PC-9 (cell line): ENCODE data around the gene ACSF2. TPM values are rescaled to one million over a fixed set of nuclear protein-coding genes. Genes with fewer than 3 reads are reported as not detected.

ENCODE experiments used
- BruUV-seq: library from RNA; stranded (reverse); fragments of 400-500 nt; replicated peaks from 2 replicates; lab custom pipeline; 2021; lab: Mats Ljungman, UMichigan
- CTCF ChIA-PET: fragments of 300-600 bp; sonication (Branson Sonifier 250); formaldehyde crosslinking; loops from one replicate; lab custom pipeline; 2022; ENCODE audit warnings: antibody characterized with exemption; lab: Charles Lee
- POLR2A ChIA-PET: fragments of 300-600 bp; sonication (Branson Sonifier 250); formaldehyde crosslinking; loops from one replicate; lab custom pipeline; 2022; ENCODE audit warnings: antibody characterized with exemption; ENCODE audit not compliant: unreplicated experiment; lab: Charles Lee
- DNase-seq, 2 experiments: peaks; one replicate each; pipeline versions ENCODE4 v3.0.0 to v3.0.0-alpha.2; 2015 to 2022; ENCODE audit warnings: mixed read lengths in 1 of 2
- H2AFZ ChIP-seq: fragments of 200-600 bp; sonication (generic); 2 replicates; pipeline ENCODE4 v1.8.1; 2017; ENCODE audit warnings: antibody characterized with exemption
- H3F3A ChIP-seq: fragments of 200-600 bp; sonication (generic); 2 replicates; pipeline ENCODE4 v1.8.1; 2017; ENCODE audit warnings: antibody characterized with exemption, mild to moderate bottlenecking, low read depth; ENCODE audit not compliant: insufficient read depth
- H3K27ac ChIP-seq: fragments of 200-600 bp; sonication (generic); 2 replicates; pipeline ENCODE4 v1.6.1; 2016; ENCODE audit warnings: mixed run types
- H3K27me3 ChIP-seq: fragments of 200-600 bp; sonication (generic); 2 replicates; pipeline ENCODE4 v1.6.1; 2016; ENCODE audit warnings: low read depth, mixed run types; ENCODE audit not compliant: insufficient read depth
- H3K36me3 ChIP-seq: fragments of 200-600 bp; sonication (generic); 2 replicates; pipeline ENCODE4 v1.6.1; 2016; ENCODE audit warnings: low read depth, mixed run types
- H3K4me1 ChIP-seq: fragments of 200-600 bp; sonication (generic); replicated peaks from 2 replicates; pipeline ENCODE4 v1.6.1; 2016; ENCODE audit warnings: mixed run types; ENCODE audit not compliant: insufficient read depth
- H3K4me2 ChIP-seq: fragments of 200-600 bp; sonication (generic); 2 replicates; pipeline ENCODE4 v1.6.1; 2017; ENCODE audit warnings: mixed run types
- H3K4me3 ChIP-seq: fragments of 200-600 bp; sonication (generic); 2 replicates; pipeline ENCODE4 v1.6.1; 2016; ENCODE audit warnings: mixed run types
- H3K79me2 ChIP-seq: fragments of 200-600 bp; sonication (generic); 2 replicates; pipeline ENCODE4 v1.6.1; 2017; ENCODE audit warnings: low read depth, mixed run types
- H3K9me2 ChIP-seq: fragments of 200-600 bp; sonication (generic); 2 replicates; pipeline ENCODE4 v1.8.1; 2017; ENCODE audit warnings: mild to moderate bottlenecking; ENCODE audit not compliant: insufficient read depth
- H3K9me3 ChIP-seq: fragments of 200-600 bp; sonication (generic); 2 replicates; pipeline ENCODE4 v1.8.1; 2016; ENCODE audit warnings: low read depth; ENCODE audit not compliant: insufficient read depth
- H4K20me1 ChIP-seq: fragments of 200-600 bp; sonication (generic); 2 replicates; pipeline ENCODE4 v1.8.1; 2017; ENCODE audit not compliant: insufficient read depth
- CTCF ChIP-seq: fragments of 200-600 bp; sonication (generic); conservative IDR thresholded peaks from 2 replicates; pipeline ENCODE4 v1.6.1; 2017; ENCODE audit warnings: mixed run types, antibody characterized with exemption, mild to moderate bottlenecking, moderate library complexity
- EZH2 ChIP-seq: fragments of 200-600 bp; sonication (generic); IDR thresholded peaks from 2 replicates; pipeline ENCODE4 v1.8.0; 2017; ENCODE audit warnings: antibody characterized with exemption, low read depth
- intact Hi-C: fragments of 100-400 bp; cut with micrococcal nuclease; formaldehyde crosslinking; loops from one replicate; pipeline ENCODE4 v1.10.0; 2022; ENCODE audit not compliant: unreplicated experiment
- total RNA-seq: library from RNA; stranded (reverse); gene quantifications from 2 replicates; pipeline ENCODE4 v1.2.3, GENCODE V29; 2021

The ACSF2 gene
- total RNA-seq, 1 experiment from 2014 or later: 154 TPM

GRCh38 chr17:50466371-50467113, 40.5 kb downstream of the ACSF2 start:
- Histone ChIP-seq H3K79me2 (no peaks in the 10 kb centered on the region), H3K27me3 (no peaks in the 10 kb centered on the region), H3K36me3 (0 out of 2 replicates have a peak, but pooled peaks cover 16% of the 10 kb centered on the region), H2AFZ (no peak overlapping the region), H3K4me3 (no peak overlapping the region), H3K4me2 (no peak overlapping the region), H3F3A (peaks cover 8% of the 10 kb centered on the region; the same call in 1 of the 2 replicates), H3K27ac (no peak overlapping the region), H3K9me3 (no peaks in the 10 kb centered on the region), H3K4me1 (0 out of 2 replicates have a peak, but pooled peaks cover 4% of the 10 kb centered on the region), H3K9me2 (no peaks in the 10 kb centered on the region), H4K20me1 (no peaks in the 10 kb centered on the region)
- TF ChIP-seq EZH2 (no peak), CTCF (no peak)
- ChIA-PET POLR2A (no interaction called here), CTCF (no interaction called here)
- intact Hi-C loops: no loop called here
- no peak for DNase-seq
- no TSS peak for BruUV-seq

GRCh38 chr17:50467114-50467854, 41.3 kb downstream of the ACSF2 start:
- POLR2A ChIA-PET: interaction anchor here (0.6 kb wide), 1 partner anchor 403 kb away, joined by 9 read pairs; no protein-coding TSS in a partner anchor
- CTCF ChIA-PET: no interaction called here
- H3K4me3 ChIP-seq: no peak overlapping the region
- intact Hi-C loops: no loop called here
- H3K9me3 ChIP-seq: no peaks in the 10 kb centered on the region
- H3K27ac ChIP-seq: no peak overlapping the region
- H3K4me2 ChIP-seq: no peak overlapping the region
- H4K20me1 ChIP-seq: no peaks in the 10 kb centered on the region
- 0 out of 2 replicates have a peak, but pooled peaks cover 4% of the 10 kb centered on the region for H3K4me1 ChIP-seq
- peaks cover 12% of the 10 kb centered on the region; the same call in 1 of the 2 replicates for H3F3A ChIP-seq
- H3K9me2 ChIP-seq: no peaks in the 10 kb centered on the region
- no TSS peak for BruUV-seq
- H3K36me3 ChIP-seq: 0 out of 2 replicates have a peak, but pooled peaks cover 14% of the 10 kb centered on the region
- DNase-seq: no peak
- no peak overlapping the region for H2AFZ ChIP-seq
- no peaks in the 10 kb centered on the region for H3K79me2 ChIP-seq
- TF ChIP-seq CTCF (no peak), EZH2 (no peak)
- H3K27me3 ChIP-seq: no peaks in the 10 kb centered on the region

- no peaks in the 10 kb centered on the region for H4K20me1 ChIP-seq
- no TSS peak for BruUV-seq
- H3K27me3 ChIP-seq: no peaks in the 10 kb centered on the region
- H3K9me3 ChIP-seq: no peaks in the 10 kb centered on the region
- no peak for TF ChIP-seq CTCF
- TF ChIP-seq EZH2: no peak
- peaks cover 11% of the 10 kb centered on the region; the same call in 1 of the 2 replicates for H3K36me3 ChIP-seq
- H2AFZ ChIP-seq: no peak overlapping the region
- no peaks in the 10 kb centered on the region for H3K9me2 ChIP-seq
- no peak for DNase-seq
- H3K4me1 ChIP-seq: 0 out of 2 replicates have a peak, but pooled peaks cover 4% of the 10 kb centered on the region
- no peaks in the 10 kb centered on the region for H3K79me2 ChIP-seq
- no peak overlapping the region for H3K27ac ChIP-seq
- peaks cover 12% of the 10 kb centered on the region; the same call in 1 of the 2 replicates for H3F3A ChIP-seq
- no peak overlapping the region for H3K4me3 ChIP-seq
- ChIA-PET POLR2A (interaction anchor here (0.6 kb wide), 1 partner anchor 403 kb away, joined by 9 read pairs; no protein-coding TSS in a partner anchor), CTCF (no interaction called here)
- intact Hi-C loops: no loop called here
- no peak overlapping the region for H3K4me2 ChIP-seq
These were observed 41.9 kb downstream of the ACSF2 start for GRCh38 chr17:50467855-50468303.
